ENCODE measurements around the gene RPRM. TPM values are rescaled to one million over a fixed set of nuclear protein-coding genes. Genes with fewer than 3 reads are reported as not detected.
"Not testable (repeated sequence)": the region's sequence is repeated elsewhere in the genome, so short reads cannot be mapped to it uniquely, and the experiment has no call there.

The RPRM gene
- total RNA-seq, 1 experiment from 2014 or later: not detected

- DNase-seq: no peak
- Histone ChIP-seq H3K36me3 (no peaks in the 10 kb centered on the region), H3K27me3 (peaks cover 18% of the 10 kb centered on the region), H3K9me3 (no peaks in the 10 kb centered on the region), H3K4me3 (no peak overlapping the region)
Observed at GRCh38 chr2:153474407-153474806, 4.2 kb downstream of the RPRM start.

DNA sequence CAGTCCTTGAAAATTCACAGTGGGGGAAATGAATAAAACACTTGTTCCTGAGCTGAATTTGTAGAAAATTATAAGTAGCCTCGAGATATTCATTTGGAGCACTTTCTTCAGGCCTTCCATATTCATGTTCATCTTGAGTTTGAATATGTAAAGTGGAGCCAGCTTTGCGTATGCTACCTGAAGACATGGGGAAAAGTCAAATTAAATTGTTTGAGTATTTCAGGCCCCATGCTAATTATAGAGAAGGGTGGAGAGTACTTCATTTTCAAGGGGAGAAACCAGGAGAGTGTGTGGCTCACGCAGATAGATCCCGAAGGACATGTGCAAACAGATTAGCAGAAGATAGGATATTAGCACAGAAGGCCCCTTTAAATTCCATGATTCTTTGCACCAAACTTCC is 7.7 kb downstream of the RPRM start:
- DNase-seq: no peak
- no peaks in the 10 kb centered on the region for H3K9me3 ChIP-seq

DNA sequence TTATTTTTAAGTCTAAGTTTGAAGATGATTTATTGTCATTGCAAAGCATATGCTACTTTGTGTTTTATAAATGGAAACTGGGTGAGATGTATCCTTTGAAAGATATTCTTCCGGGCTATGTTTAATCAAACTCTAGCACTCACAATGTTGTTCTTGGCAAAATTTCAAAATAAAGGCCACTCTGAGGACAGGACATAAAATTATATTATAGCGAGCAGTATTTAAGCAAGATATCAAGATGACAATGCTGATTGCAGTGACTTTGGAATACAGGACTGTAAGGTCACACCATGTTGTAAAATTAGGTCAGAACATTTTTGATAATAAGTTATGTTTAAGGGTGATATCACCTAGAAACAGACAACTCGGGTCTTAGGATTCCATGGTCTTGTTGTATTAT is 14.2 kb downstream of the RPRM start:
- Histone ChIP-seq H3K27me3 (no peaks in the 10 kb centered on the region), H3K36me3 (no peaks in the 10 kb centered on the region), H3K4me3 (no peak overlapping the region), H3K9me3 (no peaks in the 10 kb centered on the region)
- DNase-seq: no peak

More for the DNA sequence above, 7.7 kb downstream of the RPRM start:
- Histone ChIP-seq H3K27me3 (0 out of 2 replicates have a peak, but pooled peaks cover 3% of the 10 kb centered on the region), H3K36me3 (no peaks in the 10 kb centered on the region), H3K4me3 (no peak overlapping the region)

- Histone ChIP-seq H3K27me3 (no peaks in the 10 kb centered on the region), H3K36me3 (no peaks in the 10 kb centered on the region), H3K9me3 (no peaks in the 10 kb centered on the region), H3K4me3 (no peak overlapping the region)
- no peak for DNase-seq
Observed at GRCh38 chr2:153462338-153462859, 16.2 kb downstream of the RPRM start.

GRCh38 chr2:153461453-153461852 is 17.1 kb downstream of the RPRM start:
- H3K27me3 ChIP-seq: no peaks in the 10 kb centered on the region
- H3K4me3 ChIP-seq: no peak overlapping the region
- H3K36me3 ChIP-seq: no peaks in the 10 kb centered on the region
- no peak for DNase-seq
- H3K9me3 ChIP-seq: no peaks in the 10 kb centered on the region

- H3K27me3 ChIP-seq: no peaks in the 10 kb centered on the region
- H3K4me3 ChIP-seq: no peak overlapping the region
- DNase-seq: no peak
- H3K9me3 ChIP-seq: no peaks in the 10 kb centered on the region
- H3K36me3 ChIP-seq: no peaks in the 10 kb centered on the region
Observed at GRCh38 chr2:153455861-153456260, 22.7 kb downstream of the RPRM start.

DNA sequence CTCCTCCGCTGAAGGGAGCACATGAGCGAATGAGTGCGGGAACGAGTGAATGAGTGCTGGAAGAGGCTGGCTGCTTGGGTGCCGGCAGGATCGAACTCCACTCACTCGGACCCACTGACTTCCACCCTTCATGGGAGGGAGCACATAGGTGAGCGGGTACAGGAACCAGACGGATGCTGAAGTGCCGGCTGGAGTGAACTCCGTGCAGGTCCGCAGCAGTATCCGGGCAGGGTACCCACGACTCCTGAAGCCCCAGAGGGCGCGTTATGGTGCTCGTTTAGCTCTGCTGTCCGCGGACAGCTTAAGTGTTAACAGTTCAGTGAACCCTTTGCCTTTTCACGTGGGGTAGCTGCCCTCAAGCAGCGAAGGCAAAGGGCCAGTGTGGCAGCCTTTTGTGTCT is 23.2 kb downstream of the RPRM start:
- no peaks in the 10 kb centered on the region for H3K36me3 ChIP-seq
- no peaks in the 10 kb centered on the region for H3K9me3 ChIP-seq
- DNase-seq: no peak
- H3K27me3 ChIP-seq: no peaks in the 10 kb centered on the region
- H3K4me3 ChIP-seq: no peak overlapping the region

DNA sequence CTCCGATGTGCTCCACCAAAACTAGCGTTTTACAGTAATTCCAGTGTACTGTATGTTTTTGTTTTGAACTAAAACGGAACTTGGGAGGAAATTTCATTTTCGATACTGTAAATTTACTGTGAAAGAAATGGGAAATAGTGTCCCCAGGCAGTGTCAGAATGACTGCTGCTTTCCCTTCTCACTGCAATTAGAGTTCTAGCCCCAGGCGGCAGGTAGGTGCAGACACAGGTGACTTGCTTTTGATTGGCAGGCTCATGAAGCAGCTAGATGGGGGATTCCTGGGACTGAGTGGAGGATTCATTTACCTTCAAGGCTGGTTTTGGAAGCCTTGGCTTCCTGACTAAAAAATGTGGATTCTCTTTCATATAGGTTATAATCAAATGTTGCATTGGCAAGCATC is 27.0 kb downstream of the RPRM start:
- Histone ChIP-seq H3K4me3 (no peak overlapping the region), H3K9me3 (no peaks in the 10 kb centered on the region), H3K36me3 (no peaks in the 10 kb centered on the region), H3K27me3 (no peaks in the 10 kb centered on the region)
- no peak for DNase-seq

DNA sequence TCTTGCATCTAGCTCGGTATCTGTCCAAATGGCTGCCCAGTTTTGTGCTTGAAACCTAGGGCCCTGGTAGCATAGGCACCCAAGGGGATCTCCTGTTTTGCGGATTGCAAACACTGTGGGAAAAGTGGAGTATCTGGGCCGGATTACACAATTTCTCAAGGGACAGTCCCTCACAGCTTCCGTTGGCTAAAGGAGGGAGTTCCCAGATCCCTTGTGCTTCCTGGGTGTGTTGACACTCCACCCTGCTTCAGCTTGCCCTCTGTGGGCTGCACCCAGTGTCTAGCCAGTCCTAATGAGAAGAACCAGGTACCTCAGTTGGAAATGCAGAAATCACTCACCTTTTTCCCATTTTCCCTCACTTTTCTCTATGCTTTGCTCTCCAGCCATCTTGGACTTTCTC is 35.5 kb downstream of the RPRM start:
- no peak for DNase-seq
- Histone ChIP-seq H3K9me3 (no peaks in the 10 kb centered on the region), H3K4me3 (no peak overlapping the region), H3K36me3 (no peaks in the 10 kb centered on the region), H3K27me3 (no peaks in the 10 kb centered on the region)

DNA sequence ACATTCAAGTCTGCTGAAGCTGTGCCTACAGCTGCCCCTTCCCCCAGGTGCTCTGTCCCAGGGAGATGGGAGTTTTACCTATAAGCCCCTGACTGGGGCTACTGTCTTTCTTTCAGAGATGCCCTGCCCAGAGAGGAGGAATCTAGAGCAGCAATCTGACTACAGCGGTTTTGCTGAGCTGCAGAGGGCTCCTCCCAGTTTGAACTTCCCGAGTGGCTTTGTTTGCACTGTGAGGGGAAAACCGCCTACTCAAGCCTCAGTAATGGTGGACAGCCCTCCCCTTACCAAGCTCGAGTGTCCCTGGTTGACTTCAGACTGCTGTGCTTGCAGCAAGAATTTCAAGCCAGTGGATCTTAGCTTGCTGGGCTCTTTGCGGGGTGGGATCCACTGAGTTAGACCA is 35.9 kb downstream of the RPRM start:
- DNase-seq, H3K9me3 ChIP-seq: not testable (repeated sequence)

GRCh38 chr2:153440090-153440489 is 38.5 kb downstream of the RPRM start:
- not testable (repeated sequence) for H3K36me3 ChIP-seq, DNase-seq, H3K27me3 ChIP-seq, H3K9me3 ChIP-seq, H3K4me3 ChIP-seq

More for the DNA sequence above, 35.9 kb downstream of the RPRM start:
- H3K27me3 ChIP-seq, H3K4me3 ChIP-seq, H3K36me3 ChIP-seq: not testable (repeated sequence)

GRCh38 chr2:153433403-153433802 is 45.2 kb downstream of the RPRM start:
- H3K4me3 ChIP-seq: no peak overlapping the region
- no peaks in the 10 kb centered on the region for H3K27me3 ChIP-seq
- no peak for DNase-seq

GRCh38 chr2:153432381-153432780 is 46.2 kb downstream of the RPRM start:
- Histone ChIP-seq H3K4me3 (no peak overlapping the region), H3K27me3 (no peaks in the 10 kb centered on the region), H3K36me3 (no peaks in the 10 kb centered on the region), H3K9me3 (no peaks in the 10 kb centered on the region)
- no peak for DNase-seq

More at GRCh38 chr2:153433403-153433802, 45.2 kb downstream of the RPRM start:
- no peaks in the 10 kb centered on the region for H3K9me3 ChIP-seq
- H3K36me3 ChIP-seq: no peaks in the 10 kb centered on the region

DNA sequence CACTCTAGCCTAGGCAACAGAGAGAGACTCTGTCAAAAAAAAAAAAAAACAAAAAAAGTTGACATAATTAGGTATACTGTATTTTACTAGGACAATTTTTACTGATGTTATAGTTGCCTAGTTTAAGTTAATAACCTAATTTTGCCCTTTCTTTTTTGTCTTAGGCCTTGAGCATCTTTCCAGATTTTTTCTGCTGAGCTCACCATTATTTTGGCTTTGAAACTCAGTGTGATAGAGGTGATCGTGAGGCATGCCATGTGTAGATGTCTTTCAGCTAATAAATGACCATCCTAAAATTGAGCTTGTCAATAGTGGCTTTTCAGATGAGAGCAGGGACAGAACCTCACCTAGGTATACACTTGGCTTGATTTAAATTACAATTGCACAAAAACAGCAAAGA is 47.4 kb downstream of the RPRM start:
- H3K36me3 ChIP-seq: no peaks in the 10 kb centered on the region
- H3K4me3 ChIP-seq: no peak overlapping the region
- no peaks in the 10 kb centered on the region for H3K27me3 ChIP-seq
- DNase-seq: no peak
- no peaks in the 10 kb centered on the region for H3K9me3 ChIP-seq

Measured in MG63 (cell line).